HG02870 (cell line): Measurements from ENCODE around the gene HOXC12.

Source experiments
- ATAC-seq: cut with Tn5 transposase; IDR thresholded peaks from one replicate; pipeline ENCODE4 v1.9.1; 2021; ENCODE audit warnings: mild to moderate bottlenecking, moderate library complexity; ENCODE audit not compliant: unreplicated experiment

The HOXC12 gene

DNA sequence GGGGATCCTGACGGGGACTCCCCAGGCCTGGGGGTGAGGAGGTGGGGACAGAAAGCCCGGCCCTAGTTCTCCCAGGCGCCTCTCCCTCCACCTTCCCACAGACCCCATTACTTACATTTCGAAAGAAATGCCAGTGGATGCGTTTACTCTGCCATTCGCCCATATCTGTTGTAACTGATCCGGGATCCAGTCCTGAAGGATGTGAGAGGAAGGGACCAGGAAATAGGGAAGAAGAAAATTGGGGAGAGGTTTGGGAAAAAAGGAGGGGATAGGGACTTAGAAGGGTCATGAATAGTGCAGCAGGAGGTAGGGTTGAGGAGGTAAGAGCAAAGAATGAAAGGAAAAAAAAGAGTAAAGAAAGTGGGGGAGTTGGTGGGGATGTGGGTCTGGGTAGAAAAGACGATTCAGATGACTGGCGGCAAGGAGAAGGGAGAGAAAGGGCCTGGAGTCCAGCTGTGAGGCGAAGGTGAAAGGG, 1.1 kb downstream of the HOXC12 start:
- ATAC-seq, result no peak

DNA sequence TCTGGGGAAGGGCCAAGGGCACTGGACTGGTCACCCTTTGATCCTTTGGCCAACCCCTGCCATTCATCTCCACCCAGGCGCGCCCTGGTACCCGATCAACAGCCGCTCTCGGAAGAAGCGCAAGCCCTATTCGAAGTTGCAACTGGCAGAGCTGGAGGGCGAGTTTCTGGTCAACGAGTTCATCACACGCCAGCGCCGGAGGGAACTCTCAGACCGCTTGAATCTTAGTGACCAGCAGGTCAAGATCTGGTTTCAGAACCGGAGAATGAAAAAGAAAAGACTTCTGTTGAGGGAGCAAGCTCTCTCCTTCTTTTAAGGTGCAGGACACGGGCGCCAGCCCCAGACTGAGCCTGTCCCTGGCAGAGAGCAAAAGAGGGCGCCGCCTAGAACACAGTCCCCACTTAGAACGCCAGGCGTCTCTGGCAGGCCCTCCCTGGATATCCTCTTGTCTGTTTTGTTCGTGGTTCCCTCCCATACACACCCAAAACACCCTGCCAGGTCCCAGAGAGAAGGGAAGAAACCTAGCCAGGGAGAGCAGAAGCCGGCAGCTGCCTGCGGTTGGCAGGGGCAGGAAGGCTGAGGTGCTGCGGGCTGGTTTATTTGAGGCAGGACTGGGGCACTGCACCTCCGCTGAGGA, 1.7 kb downstream of the HOXC12 start:
- ATAC-seq, result no peak

DNA sequence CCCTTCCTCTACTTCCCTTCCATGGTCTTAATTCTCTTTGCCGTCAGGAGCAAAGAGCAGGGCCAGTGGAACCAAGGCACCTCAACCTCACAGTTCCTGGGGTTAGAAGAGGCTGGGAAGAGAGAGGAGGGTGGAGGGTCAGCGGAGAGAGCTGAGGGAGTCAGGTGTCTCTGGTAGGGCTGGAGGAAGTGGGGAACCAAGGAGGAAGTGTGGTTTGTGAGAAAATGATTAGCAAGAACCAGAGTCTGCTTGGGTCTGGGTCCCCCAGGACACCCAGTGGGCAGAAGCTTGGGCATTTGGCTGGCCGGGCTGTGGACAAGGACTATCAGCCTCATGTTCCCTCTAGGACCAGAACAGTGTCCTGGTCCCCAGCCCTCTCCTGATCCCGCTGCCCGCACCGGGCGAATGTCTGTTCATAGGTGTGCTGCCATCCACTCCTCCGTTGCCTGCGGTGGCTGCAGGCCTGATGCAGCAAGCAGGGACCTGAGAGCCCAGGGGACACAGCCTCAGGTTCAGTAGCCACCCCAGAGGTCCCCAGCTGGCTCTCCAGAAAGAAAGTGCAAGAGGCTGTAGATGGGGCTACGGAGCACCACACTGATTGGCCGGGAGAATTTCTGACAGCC, 2.3 kb downstream of the HOXC12 start:
- no peak for ATAC-seq

DNA sequence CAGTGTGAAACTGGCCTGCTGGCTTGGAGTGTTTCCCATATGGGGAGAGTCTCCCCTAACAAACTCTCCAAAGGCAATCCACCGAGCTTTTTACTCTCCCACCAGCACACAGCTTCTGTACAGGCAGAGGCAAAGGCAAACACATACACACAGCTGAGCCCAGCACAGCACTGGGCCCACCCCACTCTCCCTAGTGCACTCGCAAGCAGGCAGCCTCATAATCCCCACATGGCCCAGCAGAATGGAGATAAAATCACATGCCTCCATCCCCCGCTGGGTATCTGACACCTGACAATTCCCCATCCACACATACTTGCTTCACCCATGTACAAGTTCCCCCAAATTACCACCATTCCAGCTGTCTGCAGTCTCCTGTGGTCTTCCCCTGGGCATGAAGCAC, 3.4 kb downstream of the HOXC12 start:
- no peak for ATAC-seq

DNA sequence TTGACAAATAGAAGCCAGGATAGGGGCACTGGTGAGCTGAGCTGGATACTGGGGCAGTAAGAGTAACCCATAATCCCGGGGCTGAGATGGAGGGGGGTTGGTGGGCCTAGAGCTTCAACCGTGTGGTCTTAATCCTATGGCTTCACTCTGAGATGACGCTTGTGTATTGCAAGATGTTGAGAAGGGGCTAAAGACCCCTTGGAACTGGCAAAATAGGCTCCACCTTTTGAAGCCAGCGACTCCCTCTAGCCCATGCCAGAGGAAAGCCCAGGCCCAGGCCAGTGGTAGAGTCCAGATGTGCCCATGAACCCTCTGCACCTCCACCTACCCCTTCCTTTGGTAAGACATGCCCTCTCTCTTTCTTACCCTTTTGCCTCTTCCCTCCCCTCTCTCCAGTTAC, 4.6 kb downstream of the HOXC12 start:
- ATAC-seq, result no peak

DNA sequence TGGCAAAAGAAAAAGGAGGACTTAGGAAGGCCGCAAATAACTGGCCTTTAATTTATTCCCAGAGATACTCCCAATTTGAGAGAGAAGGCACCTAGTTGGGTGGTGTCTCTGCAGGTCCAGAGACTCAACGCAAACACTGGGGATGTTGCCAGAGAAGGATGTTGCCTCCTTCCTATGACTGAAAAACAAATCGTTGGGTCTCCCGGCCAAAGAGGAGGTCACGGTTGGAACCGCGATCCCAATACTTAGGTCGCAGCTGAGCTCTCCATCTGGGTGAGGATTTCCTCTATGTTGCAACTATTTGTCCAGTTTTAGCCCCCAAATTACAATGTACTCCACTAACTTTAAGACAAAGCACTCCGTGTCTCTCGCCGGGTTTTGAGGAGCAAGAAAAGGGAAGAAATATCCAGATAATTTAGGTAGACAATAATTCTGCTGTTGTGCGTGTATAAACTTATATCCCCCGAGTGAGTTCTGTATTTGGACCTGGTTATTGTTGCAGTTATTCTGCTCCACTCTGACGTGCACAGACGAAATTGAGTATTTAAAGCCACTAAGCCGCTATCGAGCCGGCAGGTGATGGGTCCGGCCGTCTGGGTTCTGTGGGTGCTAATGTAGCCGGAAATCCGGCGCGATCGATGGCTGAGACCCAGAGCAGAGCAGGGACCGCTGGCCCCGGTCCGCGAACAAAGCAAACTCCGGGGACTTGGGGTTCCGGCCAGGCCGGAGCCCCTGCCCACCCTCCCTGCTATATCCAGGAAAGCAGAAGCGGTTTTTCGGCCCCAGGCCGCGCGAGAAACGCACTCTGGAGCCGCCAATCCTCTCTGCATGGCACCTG, 5.7 kb downstream of the HOXC12 start:
- no peak for ATAC-seq

DNA sequence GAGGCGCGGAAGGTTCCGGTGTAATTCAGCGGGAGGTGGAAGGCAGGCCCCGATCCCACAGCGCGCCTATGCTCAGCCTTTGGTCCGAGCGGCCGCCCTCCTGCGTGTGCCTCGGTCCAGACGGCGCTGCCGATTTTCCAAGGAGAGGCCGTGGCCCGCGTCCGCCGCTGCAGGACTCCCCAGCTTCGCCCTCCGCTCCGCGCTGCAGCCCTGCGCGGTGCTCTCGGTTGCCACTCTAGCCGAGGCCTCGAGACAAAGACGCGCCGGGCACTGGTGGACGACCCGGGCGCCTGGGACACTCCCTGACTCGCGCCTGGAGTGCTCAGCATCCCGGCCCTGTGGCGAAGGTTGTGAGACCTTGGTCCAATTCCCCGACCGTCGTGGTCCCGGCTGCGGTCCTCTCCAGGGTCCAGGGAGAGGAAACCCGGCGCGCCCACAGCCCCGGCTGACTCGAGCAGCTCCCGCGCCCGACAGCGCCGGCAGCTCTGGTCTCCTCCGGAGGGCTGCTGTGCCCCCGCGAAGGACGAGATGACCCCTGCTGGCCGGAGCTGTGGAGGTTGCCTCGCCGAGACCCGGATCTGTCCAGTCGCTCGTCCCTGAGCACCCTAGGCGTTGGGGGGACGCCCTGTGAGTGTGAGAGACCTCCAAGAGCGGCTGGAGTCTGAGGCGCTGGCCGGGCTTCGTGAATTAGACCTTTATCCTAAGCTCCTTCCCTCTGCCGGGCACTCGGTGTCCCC, 6.5 kb downstream of the HOXC12 start:
- no peak for ATAC-seq

DNA sequence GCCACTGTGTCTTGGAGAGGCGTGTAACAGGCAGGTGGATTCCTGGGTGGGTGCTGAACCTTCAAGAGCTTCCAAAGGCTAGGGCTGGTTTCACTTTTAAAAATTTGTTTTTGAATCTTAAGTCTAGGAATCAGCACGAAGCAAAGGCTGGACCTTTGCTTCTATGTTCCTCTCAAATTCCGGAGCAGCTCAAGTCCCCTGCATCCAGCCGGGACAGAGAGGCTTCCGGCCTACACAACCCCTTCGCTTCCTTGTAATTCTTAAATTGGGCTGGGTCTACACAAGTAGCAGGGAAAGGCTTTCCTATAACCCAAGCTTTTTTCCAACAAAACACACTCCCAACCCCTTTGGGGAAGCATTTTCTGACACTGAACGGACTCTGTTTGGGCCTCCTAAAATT, 8.3 kb downstream of the HOXC12 start:
- no peak for ATAC-seq

DNA sequence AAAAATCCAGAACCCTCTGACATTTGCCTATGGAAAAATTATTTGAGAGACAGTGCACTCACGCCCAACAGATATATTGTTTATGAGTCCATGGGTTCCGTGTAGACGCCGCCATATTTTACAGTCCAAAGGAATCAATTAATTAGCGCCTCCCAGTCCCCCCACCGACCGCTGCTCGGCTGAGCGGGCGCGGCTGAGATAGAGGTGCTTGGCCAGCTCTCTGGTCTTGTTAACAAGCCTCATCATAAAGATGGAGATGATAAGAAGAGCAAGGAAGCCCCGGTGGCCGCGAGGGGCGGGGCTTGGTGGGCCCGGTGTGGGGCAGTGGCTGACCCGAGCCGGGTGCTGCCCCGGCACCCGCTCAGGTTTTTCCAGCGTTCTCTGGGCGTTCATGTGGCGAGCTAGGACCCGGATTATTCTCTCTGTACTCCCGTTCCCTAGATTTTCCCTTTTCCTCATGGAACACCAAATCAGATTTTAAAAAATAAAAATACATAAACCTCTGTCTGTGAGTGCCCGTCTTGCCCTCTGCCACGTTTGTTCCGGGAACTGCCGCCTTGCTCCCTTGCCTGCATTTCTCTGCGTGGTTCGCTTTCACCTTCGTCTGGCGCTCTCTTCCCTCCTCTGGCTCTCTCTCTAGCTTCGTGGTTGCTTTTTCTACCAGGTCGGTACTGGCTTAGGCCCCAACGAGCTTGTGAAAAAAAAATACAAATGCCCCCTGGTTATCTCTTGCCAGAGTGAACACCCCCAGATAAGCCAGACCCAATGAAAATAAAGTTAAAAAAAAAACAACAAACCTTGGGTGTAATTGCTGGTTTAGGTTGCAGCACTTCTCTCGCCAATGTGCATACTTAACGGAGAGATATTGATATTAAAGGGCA, 9.0 kb downstream of the HOXC12 start:
- no peak for ATAC-seq

DNA sequence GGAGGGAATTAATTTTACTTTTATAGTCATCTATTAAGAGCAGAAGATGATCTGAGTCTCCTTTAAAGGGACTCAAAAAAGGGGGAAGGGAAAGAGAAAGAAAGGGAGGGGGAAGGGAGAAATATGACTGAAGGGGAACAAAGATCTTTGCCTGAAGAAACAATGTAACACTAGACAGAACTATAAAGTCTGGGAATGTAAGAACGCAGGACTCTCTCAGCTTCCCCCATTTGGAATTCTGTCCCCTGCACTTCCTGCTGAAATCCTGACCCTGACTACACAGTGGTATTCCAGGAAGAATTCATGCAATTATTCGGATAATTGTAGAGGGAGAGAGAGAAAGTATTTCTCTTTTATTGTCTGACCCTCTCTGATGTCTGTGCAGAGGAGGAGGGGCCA, 9.6 kb downstream of the HOXC12 start:
- ATAC-seq, result no peak

DNA sequence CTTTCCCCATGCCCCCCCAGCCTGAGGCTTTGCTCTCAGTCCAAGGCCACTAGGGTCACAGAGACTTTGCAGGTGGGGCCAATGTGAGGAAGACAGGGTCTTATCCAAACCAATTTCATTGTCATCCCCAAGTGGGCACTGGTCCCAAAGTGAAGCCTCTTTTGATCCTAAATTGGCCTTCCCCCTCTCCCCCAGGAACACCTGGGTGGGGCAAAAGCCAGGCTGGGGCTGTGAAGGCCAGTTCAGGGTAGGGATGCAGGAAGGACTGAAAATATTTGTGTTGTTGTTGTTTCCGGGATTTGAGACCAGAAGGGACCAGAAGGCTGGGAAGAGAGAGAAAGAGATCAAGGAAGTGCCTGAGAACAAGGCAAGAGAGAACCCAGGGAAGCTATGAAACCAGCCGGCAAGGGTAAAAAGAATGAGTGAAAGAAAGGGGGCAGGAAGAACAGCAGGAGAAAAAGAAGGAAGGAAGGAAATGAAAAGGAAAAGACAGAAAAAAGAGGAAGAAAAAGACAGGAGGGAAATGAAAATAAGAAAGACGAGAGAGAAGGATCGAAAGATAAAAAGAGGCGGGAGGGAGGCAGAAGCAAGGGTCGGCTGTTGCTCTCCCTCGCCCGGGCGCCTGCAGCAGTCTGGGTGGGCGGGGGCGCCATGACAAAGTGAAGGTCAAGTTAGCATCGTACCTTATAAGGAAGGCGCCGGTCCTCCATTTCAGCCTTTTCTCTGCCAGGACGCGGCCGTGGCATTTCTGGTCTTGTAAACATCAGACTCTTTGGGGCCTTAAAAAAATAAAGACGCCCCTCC, 10.8 kb downstream of the HOXC12 start:
- ATAC-seq, result no peak

DNA sequence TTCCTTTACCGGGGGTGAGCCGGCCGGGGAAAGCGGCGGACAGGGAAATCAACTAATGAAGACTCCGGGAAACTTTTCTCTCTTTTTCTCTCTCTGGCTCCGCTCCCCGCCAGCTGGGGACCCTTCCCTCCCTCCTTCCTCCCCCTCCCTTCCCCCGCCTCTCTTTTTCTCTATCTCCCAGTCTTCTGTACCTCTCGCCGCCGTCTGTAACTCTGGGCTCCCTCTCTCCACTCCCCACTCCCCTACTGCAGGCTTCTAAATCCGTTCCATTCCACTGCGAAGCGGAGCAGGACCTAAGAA, 11.3 kb downstream of the HOXC12 start:
- no peak for ATAC-seq

DNA sequence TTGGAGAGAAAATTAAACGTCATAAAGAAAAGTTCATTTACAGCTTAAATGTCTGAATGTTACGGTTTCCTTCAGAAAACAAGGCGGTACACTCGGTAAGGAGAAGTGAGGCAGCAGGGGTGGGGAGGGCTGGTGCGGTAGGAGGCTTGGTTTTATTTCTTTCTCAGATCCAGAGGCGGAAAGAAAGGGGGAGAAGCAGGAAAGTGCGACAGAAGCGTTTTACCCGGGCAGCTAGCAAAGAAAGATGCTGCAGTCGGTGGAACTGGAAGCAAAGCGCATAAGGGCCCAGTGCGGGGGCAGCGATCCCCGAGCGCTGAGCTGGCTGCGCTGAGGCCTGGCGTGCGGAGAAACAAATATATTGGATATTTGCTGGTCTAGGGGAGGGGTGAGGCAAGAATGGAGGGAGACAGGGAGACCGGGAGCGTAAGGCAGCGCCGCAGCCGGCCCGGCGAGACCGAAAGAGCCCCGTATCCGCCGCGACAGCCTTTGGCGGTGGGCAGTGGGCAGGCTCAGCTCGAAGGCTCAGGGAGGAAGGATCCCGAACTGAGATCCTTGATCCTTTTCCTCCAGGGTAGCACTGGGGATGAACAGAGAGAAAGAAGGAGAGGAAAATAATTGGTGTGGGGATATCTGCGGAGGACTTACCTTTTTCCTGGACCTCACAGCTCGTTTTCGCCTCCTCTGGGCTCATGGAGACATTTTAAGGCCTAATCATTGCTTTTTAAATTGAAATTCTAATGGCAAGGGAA, 11.9 kb downstream of the HOXC12 start:
- ATAC-seq, result no peak

DNA sequence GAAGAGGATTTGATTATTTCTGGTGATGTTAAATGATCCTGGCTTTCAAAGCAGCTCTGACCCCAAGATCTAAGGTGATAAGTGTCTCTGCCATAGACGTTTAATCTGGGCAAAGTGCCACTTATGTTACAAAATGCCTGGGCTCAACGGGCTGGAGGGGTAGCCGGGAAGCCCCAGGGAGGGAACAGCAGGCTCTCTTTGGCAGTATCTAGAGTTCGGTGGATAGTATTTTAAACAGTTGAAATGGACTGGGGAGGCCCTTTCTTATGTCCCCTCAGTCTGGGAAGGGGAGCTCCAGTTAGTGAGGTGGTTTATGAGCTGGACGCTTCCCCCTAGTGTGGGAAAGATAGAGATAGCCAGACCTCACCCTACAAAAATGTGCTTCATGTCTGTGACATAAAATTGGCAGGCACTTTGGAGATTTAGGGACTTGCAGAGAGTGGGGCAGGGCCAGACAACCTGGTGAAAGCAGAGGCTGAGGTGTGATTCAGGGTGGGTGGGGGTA, 12.8 kb downstream of the HOXC12 start:
- ATAC-seq, result no peak

DNA sequence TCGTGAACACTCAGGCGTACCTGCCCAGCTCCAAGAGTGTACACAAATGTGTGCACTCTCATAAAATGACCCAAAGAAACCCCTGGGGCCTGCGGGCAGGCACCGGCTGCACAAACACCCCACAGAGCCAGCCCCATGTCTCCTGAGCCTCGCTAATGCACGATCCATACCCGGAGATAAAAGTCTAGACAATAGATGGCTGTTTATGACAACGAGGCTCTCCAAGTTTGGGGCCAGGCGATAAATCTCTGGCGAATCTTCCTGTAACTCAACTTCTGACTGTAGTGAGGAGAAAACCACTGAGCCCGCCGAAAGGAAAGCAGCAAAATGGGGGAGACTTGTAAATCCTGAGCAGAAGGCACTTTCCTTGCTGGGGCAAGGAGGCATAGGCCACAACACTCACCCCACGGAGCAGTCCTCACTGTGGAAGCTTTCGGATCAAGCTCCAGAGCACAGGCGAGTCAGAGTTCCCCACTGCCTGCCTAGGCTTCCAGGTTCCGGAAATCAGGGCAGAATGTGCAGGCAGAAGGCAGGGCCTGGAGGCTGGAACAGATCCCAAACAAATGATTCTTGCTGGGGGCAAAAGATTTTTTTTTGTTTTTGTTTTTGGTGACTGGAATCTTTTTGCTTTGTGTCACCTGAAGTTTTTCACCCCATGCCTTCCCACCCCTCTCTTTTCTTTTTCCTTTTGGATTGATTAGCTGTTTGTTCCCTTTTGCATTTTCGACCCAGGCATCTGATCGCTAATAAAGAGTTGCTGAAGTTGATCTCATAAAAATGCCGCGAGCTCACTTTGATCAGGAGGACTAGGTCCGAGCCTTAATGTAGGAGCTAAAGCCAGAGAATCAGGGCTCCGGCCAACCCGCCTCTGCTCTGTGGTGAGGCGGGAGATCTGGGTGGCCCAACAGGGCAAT, 13.8 kb downstream of the HOXC12 start:
- no peak for ATAC-seq

DNA sequence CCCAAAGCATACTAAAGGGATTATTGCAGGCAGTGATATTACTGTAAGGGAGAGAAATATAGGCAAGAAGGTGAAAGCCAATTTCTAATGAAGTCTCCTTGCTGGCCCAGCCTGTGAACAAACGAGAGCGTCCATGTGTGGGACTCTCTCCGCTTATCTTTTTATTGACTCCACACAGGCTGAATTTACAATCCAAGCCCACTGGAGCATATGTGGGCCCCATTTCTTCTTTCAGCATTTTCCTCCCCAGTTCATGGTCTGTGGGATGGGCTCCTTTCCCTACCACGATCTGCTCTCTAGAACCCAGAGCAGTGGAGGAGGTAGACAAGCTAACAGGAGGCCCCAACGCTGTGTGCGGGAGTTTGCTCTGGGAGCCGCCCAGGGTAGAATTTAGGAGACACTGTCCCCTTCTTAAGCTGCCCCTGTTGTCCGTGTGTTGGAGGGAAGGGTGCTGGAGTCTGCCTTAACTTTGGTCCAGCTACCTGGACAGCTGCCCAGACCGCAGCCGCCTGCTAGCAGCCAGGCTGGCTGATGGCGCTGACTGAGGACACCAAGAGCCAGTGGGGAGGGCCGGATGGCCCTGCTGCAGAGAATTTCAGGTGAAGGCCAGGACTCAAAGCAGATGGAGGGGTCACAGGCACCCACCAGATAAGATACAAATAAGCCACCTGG, 15.0 kb downstream of the HOXC12 start:
- ATAC-seq, result no peak

DNA sequence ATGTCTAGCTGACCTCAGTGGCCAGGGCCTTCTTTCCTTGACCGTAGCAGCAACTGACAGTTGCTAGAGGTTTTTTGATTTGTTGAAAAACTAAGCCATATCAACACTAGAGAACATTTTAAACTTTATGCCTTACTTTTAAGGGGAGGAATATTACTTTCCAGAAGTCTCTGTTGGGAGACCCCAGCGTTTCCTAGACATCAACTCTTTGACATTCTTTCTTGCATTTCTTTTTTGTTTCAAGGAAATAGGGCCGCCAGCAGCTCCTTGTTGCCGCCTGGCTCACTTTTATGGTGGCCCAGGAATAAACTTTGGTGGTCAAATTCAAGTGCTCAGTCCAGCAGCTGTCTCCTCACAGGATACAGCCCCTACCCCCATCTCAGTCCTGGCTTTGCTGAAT, 15.7 kb downstream of the HOXC12 start:
- ATAC-seq, result no peak
